GM18517 (cell line): ENCODE measurements around the gene SLC35E1.
"Not testable (repeated sequence)": the region's sequence is repeated elsewhere in the genome, so short reads cannot be mapped to it uniquely, and the experiment has no call there.

ENCODE experiments used
- ATAC-seq: cut with Tn5 transposase; IDR thresholded peaks from one replicate; pipeline ENCODE4 v1.9.1; 2021; ENCODE audit warnings: mild to moderate bottlenecking, moderate library complexity; ENCODE audit not compliant: unreplicated experiment

SLC35E1 gene

DNA sequence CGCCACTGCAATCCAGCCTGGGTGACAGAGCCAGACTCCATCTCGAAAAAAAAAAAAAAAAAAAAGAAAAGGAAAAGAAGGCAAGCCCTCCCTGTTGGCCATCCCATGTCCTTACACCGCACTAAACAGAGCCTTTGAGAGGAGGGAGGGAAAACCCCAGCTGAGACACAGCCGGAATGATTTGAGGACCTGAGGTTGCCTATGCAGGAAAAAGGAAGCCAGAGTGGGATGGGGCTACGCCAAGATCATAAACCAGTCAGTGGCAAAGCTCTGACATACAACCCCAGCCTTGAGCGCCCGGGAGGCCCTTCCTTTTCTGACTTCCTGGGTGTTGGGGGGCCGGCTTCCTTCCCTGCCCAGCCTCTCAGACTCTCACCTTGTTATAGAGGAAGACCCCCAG lies 17.4 kb downstream of the SLC35E1 start:
- no peak for ATAC-seq

DNA sequence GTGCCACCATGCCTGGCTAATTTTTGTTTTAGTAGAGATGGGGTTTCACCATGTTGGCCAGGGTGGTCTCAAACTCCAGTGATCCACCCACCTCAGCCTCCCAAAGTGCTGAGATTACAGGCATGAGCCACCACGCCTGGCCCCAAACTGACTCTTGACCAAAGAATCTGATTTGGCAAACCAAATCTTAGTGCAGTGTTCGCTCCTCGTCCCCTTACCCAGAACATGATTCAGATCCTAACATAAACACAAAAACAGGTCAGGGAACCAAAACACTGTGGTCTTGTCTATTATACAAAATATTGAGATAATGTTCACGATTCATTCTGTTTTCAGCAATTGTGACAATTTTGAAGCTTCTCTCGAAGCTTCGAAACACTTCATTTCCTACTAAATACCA lies 20.3 kb downstream of the SLC35E1 start:
- not testable (repeated sequence) for ATAC-seq

DNA sequence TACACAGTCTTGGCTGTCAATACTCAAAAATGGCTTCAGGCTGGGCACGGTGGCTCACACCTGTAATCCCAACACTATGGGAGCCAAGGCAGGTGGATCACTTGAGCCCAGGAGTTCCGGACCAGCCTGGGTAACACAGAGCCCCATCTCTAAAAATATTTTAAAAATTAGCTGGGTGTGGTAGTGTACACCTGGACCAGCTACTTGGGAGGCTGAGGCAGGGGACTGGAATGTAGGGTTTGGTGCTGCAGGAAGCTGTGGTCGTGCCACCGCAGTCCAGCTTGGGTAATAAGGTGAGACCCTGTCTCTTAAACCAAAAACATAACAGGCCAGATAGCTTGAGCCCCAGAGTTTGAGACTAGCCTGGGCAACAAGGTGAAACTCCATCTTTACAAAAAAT lies 23.3 kb downstream of the SLC35E1 start:
- ATAC-seq = no peak

DNA sequence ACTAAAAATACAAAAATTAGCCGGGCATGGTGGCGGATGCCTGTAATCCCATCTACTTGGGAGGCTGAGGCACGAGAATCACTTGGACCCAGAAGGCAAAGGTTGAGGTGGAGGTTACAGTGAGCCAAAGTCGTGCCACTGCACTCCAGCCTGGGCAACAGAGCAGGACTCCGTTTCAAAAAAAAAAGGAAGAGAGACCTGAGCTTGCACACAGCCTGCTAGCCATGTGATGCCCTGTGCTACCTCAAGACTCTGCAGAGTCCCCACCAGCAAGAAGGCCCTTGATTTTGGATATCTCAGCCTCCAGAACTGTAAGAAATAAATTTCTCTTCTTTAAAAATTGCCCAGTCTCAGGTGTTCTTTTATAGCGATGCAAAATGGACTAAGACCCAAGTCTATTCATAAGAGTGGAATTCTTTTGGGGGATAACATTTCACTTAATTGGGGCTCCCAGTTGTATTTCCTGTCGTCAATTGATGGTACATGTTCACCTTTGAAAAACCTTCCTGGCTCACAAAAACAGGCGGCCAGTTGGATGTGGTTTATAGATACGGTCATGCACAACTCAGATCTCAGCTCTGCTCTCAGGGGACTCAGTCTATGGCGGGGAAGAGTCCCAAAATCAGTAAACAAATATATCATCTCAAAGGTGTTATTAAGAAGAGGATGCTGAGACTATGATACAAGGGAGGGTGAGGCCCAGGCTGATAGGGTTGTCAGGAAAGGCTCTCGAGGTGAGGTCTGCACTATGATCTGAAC lies 27.6 kb downstream of the SLC35E1 start:
- no peak for ATAC-seq

DNA sequence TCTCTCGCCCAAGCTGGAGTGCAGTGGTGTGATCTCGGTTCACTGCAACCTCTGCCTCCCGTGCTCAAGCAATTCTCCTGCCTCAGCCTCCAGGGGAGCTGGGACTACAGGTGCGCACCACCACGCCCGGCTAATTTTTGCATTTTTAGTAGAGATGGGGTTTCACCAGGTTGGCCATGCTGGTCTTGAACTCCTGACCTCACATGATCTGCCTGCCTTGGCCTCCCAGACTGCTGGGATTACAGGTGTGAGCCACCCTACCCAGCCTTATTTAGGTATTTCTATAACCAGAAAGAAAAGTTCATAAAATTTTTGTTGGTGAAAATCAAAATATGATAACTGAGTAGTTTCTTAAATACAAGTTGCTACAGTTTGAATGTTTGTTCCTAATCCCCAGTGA lies 28.5 kb downstream of the SLC35E1 start:
- not testable (repeated sequence) for ATAC-seq

DNA sequence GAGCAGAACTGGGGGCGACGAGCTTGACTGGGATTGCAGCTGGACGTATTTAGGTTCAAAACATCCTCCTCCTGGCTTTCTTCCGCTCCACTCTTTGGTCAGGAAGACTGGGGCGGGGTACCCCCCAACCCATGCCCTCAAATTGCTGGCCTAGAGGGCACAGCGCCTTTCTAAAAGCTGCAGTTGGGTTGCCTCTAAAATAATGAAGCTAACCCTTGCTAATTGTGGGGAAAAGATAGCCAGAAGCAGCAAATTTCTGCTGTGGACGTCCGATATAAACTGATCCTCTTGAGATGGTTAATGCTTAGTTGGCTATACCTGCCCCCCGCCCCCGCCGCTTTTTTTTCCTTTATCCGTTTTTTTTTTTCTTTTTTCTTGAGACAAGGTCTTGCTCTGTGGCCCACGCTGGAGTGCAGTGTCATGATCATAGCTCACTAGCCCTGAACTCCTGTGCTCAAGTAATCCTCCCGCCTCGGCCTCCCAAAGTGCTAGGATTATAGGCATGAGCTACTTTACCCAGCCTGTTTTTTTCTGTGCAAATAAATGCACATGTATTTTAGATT lies 29.2 kb downstream of the SLC35E1 start:
- ATAC-seq = no peak

DNA sequence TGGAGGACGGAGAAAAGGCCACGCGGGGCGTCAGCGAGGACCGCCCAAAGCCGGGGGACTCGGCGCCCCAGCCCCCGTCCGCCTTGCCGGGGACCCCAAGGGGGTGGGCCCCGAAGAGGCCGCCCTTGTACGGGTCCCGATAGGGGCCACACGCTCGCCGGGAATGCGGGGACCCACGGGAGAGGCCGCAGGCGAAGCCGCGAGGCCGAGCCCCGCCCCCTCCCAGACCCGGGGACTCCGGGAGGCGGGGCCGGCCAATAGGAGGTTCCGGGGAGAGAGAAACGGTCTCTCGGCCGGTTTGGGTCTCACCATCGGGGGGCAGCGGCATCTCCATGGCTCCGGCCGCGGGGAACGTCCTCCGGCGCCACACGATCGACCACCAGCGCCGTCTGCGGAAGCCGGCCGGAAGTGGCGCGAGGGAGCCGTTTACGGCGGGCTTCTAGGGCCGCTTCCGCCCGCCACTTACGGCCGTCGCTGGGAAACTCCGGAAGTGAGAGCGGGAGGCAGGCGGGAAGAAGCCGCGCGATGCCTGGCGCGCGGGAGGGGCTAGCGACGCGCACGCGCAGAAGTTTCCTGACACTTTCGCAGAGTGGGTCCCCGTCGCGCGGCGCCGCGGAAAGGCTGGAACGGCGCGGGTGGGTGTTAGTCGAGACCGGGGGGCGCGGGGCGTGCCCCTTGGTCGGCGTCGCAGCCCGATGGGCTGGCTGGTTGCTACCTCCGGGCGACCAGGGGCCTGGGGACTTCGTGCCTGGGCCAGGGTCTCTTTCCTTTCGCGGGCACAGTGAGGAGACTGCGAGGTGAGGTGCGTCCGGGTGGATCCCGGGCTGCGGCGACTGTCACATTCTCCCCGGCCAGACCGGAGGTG lies 29.9 kb downstream of the SLC35E1 start, which contains the start of gene CHERP:
Gene CHERP, minus strand, starts transcription at position 393 of the 865 bp plus-strand sequence. Its CDS starts 59 bp downstream, at position 334.
- ATAC-seq = peak; percentile 59

DNA sequence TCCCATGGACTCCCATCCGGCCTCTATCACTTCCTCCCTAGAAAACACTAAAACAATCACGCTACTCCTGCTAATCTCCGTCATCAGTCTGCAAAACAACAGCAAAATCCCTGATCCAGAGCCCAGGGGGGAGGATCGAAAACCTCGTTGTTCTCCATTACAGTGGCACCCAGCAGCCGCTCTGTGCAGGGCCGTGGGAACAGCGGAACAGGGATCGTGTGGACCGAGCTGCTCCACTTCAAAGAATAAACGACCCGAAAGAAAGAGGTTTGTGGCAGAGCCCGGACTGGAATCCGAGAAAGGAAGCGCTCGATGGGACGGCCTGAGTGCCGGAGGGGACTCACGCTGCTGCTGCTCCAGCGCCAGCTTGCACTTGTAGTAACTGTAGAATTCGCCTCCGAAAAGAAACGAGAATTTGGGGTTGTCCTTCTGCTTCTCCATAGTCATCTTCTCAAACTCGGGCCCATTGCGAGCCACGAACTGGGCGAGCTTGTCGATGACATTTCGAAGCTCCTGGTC lies 30.6 kb downstream of the SLC35E1 start:
- peak; percentile 6 for ATAC-seq

DNA sequence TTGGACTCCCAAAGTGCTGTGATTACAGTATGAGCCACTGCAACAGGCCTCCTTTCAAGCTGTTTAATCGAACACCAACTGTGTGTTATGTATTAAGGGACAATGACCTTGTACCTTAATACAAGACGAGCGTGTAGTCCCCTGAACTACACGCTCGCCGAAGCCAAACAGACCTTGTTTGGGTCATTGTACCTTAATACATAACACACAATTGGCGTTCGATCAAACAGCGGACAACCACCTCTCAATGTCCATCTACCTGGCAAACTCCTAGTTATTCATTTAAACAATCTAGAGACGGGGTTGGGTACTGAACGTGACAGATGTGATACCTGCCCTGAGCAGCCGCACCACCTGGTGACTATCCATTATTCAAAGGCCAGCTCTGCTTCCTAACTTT lies 31.3 kb downstream of the SLC35E1 start:
- no peak for ATAC-seq

DNA sequence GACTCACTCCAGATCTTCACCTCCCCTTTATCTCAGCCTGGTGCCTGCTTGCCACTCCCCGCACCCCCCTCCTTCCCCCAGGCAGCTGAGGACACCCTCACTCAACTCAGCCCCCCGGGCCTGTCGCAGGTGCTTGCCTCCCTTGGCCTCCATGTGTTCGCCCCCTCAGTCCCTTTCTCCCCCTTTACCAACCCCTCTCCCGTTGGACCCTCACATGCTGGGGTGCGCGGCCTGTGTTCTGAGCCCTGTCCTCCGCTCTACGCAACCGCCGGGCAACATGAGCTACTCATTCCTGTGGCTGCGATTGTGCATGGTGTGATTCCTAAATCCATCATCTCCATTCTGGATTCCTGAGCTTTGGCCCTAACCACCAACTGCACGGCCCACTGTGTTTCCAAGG lies 35.1 kb downstream of the SLC35E1 start:
- no peak for ATAC-seq

DNA sequence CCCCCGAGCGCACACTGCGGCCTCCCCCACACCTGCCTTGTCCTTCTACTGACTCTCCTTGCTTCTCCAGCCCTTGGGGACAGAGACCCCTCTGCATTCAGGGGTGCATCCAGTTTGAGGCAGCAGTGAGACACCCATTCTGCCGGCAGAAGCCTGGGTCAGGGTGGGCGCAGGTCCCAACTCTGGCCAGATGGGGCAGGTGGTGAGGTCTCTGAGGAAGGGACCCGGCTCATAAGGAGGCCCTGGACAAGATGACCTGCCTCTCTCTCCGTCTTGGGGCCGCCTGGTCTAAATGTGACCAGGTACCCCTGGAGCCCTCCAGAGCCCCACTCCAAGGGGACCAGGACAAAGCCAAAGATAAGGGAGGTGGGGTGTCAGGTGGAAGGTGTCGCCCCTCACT lies 36.1 kb downstream of the SLC35E1 start:
- ATAC-seq = no peak

DNA sequence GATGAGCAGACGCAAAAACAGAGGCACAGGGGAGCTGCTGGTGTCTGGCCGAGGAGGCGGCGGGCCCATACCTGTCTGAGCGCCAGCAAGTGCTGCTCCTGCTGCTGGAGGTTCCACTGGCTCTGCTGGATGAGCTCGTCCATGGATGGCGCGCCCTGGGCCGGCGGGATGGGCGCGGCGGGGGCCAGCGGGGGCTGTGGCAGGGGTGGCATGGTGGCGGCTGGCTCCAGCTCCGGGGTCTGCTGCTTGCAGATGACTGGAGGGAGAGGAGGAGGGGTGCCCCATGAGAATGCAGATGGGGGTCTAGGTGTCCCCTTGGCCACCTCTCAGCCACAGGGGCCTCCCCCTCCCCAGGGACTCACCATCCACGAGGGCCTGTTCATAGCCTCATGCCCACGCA lies 36.8 kb downstream of the SLC35E1 start:
- ATAC-seq = no peak

DNA sequence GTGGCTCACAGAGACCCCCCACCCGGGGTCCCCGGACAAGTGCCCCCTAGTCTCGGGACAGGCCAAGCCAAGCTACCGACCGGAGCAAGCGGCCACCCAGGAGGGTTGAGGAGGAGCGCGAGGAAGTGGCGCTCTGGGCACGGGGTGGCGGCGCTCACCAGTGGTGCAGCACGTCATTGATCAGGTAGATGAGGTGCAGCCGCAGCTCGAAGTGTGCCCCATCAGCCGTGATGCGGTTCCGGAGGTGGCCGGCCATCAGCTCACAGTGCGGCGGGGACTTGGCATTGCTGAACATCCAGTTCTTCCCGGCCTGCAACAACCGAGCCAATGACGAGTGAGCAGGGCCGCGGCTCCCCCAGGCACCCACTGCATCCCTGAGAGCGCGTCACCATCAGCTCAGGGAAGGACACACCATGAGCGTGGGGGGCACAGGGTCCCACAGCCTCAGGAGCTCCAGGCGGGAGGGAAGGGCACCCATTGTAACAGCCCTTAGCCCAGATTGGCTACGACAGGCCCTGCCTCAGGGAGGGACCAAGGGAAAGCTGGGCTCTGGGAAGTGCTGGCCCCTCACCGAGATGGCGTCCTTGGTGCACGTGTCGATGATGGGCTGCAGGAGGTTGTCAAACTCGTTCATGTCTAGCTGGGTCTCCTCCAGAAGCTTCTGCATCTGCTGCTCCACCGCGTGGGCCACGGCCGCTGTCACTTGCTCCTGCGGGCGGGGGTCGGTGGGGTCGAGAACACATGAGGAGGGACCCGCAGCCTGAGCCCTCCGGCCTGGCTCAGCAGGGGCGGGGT lies 39.6 kb downstream of the SLC35E1 start:
- ATAC-seq = no peak

DNA sequence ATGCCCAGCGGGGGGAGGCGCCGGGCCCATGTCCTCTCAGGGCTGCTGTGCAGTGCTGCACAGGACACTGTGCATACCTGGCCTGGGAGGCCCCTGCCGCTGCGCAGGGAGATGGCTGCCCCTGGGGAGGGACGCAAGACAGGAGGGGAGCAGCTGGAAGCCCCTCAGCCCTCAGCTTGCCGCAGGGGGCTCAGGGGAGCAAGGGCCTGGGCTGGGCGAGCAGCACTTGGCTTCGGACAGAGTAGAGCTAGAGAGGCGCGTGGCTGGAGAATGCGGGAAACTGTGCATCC lies 40.9 kb downstream of the SLC35E1 start:
- no peak for ATAC-seq

DNA sequence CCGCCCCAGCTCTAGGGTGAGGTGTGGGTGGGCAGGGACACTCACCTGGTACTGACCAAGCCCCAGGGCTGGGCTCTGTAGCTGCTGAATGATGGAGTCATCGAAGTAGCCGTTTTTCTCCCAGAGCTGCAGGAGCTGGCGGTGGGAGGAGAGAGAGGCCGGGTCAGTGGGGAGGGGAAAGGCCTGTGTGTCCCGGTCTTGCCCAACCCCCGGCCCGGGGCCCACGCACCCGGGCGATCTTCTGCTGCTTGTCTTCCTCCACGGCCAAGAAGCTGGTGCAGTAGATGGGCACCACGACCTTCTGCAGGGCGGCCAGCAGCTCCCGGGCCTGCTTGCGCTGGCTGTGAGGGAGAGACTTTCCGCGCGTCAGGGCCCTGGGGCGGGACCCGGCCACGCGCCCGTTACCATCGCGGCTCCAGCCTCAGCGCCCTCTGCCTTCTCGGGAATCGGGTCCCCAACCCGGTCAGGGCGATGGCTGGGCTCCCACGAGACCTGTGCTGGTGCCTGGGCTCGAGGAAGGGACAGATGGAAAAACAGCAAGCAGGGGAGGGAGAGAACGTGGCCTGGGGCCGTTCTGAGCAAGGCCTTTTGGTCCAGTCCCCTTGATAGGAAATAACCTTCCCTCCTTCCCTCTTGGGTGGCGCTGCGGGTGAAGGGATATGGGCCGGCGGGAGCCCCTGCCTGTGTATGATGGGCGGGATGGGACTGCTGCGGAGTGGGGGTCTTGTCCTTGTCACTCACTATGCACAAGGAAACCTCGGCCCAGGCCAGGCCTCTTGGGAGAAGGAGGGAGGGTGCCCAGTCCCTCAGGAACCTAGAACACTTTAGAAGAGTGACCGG lies 41.5 kb downstream of the SLC35E1 start:
- no peak for ATAC-seq

DNA sequence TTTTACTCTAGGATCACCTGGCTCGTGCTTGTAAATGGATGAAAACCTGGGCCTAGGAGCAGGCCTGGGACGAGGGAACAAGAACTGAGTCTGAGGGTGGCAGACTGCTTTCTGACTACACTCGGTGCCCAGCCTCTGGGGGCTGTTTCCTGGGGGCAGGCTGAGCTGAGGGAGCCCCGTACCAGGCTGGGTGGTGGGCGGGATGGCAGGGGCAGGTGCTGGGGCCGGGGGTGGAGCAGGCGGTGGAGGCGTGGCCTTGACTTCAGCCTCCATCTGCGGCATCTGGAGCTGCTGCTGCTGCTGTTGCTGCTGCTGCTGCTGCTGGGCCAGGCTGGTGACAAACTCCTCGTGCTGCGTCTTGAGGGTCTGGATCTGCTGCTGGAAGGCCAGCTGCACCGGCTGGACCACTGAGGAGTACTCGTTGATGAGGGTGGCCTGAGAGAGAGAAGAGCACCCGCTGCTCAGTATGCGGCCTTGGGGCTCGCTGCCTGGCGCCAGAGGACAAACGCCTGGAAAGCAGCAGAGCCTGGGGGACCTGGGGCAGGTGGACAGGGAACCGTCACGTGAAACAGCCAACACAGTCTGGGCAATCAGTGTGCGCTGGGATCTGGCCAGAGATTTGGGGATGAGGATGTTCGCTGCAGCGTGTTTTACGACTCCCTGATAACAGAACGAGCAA lies 42.6 kb downstream of the SLC35E1 start:
- ATAC-seq = no peak

DNA sequence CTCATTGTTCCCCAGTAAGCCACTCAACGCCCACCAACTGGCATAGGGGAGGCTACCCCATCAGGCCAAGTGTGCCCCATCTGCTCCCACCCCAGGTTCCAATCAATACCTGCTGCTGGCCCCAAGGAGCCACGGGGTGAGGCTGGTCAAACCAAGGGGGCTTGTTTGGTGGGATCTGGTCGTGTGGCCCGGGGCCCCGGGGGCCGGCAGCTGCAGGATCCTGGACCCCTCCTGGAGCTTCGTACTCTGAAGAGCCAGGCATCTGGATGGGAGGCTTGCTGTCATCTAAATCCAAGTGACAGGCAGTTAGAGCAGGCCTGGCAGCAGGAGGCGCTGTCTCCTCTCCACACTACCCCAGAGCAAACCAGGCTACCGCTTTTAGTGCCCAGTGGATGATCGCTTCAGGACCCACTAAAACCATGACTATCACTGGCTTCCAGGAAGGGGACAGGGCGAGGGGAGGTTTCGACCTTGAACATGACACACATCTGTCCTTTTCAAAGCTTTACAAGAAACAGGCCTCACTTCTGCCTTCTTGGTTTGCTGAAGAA lies 44.2 kb downstream of the SLC35E1 start:
- no peak for ATAC-seq

DNA sequence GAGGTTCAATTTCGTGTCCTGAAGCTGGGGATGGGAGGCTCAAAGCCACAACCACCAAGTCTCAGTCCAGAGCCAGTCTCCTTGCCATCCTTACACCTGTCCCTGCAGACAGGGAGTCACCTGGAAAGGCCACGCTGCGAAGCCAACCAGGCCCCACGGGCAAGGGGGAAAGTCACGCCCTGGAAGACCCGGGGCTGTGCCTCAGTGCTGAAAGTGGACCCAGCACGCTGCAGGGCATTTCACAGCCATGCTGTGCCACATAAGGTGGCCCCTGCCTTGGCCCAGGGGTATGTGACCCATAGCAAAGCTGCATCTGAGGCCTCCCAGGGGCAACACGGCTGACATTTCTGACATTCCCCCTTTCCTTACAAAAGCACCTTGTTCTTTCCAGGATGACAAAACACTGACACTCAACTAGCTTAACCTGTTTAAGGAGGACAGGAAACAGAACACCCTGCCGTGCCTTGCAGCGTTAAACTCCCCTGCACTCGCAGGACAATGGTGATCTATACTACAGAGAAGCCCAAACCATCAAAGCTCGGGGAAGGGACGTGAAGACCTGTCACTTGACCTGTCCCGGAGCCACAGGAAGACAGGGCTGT lies 44.8 kb downstream of the SLC35E1 start:
- no peak for ATAC-seq
